GM10266 (cell line): ENCODE results near the gene AZI2.

Experiments
- DNase-seq: peaks from one replicate; pipeline ENCODE4 v3.0.0; 2012; ENCODE audit errors: extremely low spot score
- TF ChIP-seq, protein P1 (sequence below): IDR thresholded peaks from 2 replicates; pipeline ENCODE4 v1.5.1; 2012; ENCODE audit warnings: mild to moderate bottlenecking, low read depth; ENCODE audit not compliant: control insufficient read depth, insufficient read depth; ENCODE audit errors: missing control alignments

AZI2 gene

DNA sequence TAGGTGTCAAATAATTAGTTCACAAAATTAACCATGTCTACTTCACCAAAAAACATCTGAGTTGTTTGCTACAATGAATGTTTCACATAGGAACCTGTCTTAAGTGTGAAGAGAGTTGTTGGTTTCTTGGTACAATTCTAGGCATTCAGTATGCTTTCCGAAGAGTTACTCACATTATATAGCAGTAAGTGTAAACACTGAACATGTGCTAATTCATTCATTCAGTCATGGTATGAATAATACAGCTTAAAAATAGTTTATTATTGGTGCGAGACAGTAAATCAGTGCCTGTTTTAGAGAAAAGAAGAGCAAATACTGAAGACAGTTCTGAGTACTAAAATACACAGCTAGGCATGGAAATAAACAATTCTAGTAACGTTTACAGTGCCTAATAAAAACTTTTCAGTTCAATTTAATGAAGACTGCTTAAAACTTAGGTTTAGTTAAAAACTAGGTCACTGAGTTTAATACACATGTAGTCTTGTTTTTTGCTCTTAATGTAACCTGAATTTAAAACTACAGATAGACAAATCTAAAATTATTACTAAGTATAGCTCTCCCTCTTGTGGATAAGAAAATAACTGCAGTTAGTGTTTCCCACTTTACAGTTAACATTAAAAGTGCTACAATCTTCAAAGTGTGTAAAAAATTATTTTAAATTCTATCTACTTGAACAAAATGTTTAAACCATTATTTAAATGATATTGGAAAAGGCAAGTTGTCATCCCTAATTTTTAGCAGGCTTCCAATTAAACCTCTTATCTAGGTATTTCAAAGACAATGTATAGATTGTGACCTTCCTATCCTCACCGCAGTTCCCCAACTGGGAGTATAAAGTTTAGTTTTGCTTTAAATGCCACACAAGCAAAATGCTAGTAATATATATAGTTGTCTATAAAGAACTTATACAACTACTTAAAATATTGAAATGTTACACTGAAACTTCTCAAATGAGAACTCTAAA is 20.2 kb downstream of the AZI2 start:
- DNase-seq, result no peak

DNA sequence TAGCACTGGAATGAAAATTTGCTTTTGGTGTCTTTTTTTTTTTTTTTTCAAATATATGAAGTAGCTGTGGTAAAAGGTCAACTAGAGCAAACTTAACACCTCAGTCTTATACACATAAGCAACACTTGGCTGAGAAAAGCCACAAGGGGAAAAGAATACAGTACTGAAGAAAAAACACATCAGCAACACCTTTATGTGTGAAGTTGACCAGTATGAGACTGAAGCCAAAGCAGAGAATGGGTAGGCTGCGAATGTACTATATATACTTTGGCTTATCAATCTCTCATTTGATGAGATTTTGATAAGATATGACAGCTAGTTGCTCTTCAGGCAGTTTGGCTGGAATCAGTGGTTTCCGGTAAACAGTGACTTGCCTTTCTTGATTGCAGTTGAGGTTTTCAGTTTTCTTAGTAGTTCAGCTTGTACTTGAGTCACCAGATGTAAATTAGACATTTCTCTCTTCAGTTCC is 22.1 kb downstream of the AZI2 start:
- no peak for DNase-seq
- TF ChIP-seq, protein P1, sequence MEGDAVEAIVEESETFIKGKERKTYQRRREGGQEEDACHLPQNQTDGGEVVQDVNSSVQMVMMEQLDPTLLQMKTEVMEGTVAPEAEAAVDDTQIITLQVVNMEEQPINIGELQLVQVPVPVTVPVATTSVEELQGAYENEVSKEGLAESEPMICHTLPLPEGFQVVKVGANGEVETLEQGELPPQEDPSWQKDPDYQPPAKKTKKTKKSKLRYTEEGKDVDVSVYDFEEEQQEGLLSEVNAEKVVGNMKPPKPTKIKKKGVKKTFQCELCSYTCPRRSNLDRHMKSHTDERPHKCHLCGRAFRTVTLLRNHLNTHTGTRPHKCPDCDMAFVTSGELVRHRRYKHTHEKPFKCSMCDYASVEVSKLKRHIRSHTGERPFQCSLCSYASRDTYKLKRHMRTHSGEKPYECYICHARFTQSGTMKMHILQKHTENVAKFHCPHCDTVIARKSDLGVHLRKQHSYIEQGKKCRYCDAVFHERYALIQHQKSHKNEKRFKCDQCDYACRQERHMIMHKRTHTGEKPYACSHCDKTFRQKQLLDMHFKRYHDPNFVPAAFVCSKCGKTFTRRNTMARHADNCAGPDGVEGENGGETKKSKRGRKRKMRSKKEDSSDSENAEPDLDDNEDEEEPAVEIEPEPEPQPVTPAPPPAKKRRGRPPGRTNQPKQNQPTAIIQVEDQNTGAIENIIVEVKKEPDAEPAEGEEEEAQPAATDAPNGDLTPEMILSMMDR, result no peak

More for the DNA sequence above, 20.2 kb downstream of the AZI2 start:
- TF ChIP-seq, protein P1, result peak; percentile 57

DNA sequence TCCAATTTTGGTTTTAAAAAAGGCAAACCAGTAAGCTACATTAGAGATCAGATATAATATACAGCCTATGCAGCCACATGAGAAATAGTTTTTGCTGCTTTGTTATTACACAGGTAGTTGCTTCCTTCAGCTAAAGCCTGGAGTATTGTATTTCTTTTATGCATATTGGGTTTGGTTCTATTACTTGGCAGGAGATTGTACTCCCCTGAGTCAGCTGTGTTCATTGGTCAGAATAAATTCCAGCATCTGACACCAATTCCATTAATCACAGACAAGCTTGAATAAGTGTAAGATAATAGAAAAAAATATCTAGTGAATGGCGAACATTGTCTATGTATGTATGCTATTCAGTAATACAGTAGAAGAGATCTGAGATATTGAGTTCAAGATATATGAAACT is 26.2 kb downstream of the AZI2 start:
- TF ChIP-seq, protein P1, result no peak
- no peak for DNase-seq

DNA sequence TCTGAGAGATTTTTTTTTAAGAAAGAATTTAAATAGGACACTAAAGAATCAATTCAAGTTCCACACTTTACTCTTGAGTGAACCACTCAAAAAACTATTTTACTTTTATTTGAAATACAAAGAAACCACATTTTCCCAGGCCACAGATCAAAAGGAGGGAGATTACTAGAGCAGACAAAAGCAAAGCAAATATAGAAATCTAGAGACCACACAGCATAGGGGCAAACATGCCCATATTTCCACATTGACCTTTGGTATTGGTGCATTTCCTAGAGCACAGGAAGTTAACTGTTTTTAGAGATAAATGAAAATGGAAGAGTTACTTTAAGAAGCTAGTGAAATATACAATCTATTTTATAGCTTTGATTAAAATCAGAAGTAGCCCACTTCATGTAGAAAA is 27.6 kb downstream of the AZI2 start:
- DNase-seq, result no peak
- TF ChIP-seq, protein P1, result no peak

DNA sequence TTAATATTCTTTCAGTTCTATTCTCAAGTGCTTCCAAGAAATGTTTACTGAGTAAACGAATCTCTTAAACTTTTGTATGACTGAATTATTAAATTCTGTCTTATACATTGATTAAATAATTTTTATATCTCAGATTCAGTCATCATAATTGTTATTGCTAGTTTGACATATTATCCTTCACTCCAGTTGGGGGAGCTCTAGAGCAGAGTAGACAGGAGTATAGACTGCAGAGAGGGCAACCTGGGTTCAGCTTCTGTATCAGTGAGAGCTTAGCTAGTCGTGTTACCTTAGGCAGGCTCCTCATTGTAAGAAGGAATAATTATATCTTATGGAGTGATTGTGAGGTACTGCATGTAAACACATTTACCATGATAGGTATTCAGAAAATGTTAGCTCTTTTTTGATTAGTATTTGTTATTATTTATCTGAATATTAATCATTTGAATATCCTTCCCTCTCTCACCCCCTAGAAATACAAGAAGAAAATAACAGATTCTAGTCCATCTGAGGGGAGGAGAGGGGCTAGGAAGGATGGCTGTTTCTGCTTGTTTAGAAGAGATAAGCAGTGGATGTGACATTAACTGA is 31.1 kb downstream of the AZI2 start:
- peak; percentile 24 for DNase-seq

DNA sequence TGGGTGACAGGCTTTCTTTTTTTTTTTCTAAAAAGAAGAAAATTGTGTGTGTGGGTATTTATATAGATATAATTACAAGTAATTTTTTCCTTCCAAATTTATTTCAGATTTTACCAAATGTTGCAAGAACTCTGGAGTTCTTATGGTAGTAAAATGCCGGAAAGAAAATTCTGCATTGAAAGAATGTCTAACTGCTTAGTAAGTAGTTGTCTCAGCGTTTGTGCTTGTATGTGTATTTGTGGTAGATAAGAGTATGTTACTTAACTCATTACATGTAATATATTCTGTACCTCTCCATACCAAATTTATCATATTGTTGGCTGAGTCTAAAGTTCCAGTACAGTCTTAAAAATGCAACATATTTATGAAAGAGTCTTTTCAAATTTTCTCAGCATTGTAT is 32.4 kb downstream of the AZI2 start:
- no peak for DNase-seq
- TF ChIP-seq, protein P1, result no peak

More for the DNA sequence above, 31.1 kb downstream of the AZI2 start:
- TF ChIP-seq, protein P1, result peak; percentile 63

DNA sequence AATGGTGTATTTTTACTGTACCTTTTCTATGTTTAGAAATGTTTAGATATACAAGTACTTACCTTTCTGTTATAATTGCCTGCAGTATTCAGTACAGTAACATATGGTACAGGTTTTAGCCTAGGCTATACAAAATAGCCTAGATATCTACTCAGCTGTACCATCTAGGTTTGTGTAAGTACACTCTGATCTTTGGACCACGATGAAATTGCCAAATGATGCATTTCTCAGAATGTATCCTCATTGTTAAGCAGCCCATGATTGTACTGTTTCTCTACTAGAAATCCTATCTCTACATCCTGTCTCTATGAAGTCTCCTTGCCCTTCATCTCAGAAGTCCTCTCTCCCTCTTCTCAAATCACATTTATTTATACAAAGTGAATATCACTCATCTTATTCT is 32.9 kb downstream of the AZI2 start:
- TF ChIP-seq, protein P1, result no peak
- no peak for DNase-seq
